Measurements from ENCODE around the gene PABPC4L. TPM values are rescaled to one million over a fixed set of nuclear protein-coding genes. Genes with fewer than 3 reads are reported as not detected.

The PABPC4L gene
- total and polyA plus RNA-seq, 2 of the 13 experiments (the other 11 are each of a cell fraction or from before 2014, with no cell fraction given): not detected

DNA sequence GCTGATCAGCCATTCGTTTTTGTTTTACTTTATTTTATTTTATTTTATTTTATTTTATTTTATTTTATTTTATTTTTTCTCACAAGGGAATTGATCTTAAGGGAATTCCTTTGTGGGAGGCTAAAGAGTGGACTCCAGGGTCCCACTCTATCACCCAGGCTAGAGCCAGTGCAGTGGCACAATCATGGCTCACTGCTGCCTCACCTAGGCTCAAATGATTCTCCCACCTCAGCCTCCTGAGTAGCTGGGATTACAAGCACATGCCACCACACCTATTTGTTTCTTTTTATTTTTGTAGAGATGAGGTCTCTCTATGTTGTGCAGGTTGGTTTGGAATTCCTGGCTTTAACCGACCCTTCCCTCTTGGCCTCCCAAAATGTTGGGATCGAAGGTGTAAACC lies 17.5 kb upstream of the PABPC4L start:
- no peaks in the 10 kb centered on the region for H3K36me3 ChIP-seq (replicated peaks in 1 of 2; ENCODE audit: control insufficient read depth in 1 of 2, insufficient read depth in 2 of 2, low read length in 2 of 2)
- H3K27me3 ChIP-seq (ENCODE audit: control insufficient read depth in 1 of 2, insufficient read depth in 2 of 2, low read length in 2 of 2): no peaks in the 10 kb centered on the region; a peak in 1 of 5 replicates
- in situ Hi-C loops (cut with HindIII; ENCODE audit: extremely low pct_ligation_motif_present, low pct_unique_long_range_greater_than_20kb) (no loop called here), intact Hi-C loops (cut with micrococcal nuclease; ENCODE audit: unreplicated experiment) (no loop called here)
- CTCF ChIA-PET (ENCODE audit: low intra/inter-chr PET ratio, low total read pairs): no interaction called here
- no peak overlapping the region for H3K4me2 ChIP-seq (ENCODE audit: low read depth, low read length)
- WGBS (ENCODE audit: low lambda C conversion rate): 0% methylated on average over 3 of the region's 3 CpGs
- no peaks in the 10 kb centered on the region for H4K20me1 ChIP-seq (ENCODE audit: insufficient read depth, low read length)
- BruUV-seq (replicated peaks): no TSS peak
- POLR2A ChIA-PET: no interaction called here
- H3K4me1 ChIP-seq (ENCODE audit: insufficient read depth, low read length): no peaks in the 10 kb centered on the region
- H3K79me2 ChIP-seq (ENCODE audit: insufficient read depth, low read length): no peaks in the 10 kb centered on the region
- H3K27ac ChIP-seq (ENCODE audit: extremely low read length, insufficient read depth, low read length): no peak overlapping the region
- H3K4me3 ChIP-seq (replicated peaks in 1 of 3; ENCODE audit: insufficient read depth in 1 of 3, low read depth in 2 of 3, low read length in 3 of 3): no peak overlapping the region
- no peak for FAIRE-seq
- no peak for ATAC-seq
- H3K9ac ChIP-seq (ENCODE audit: insufficient read depth, low read depth, low read length): no peak overlapping the region
- DNase-seq (ENCODE audit: low spot score): no peak
- no peak overlapping the region for H2AFZ ChIP-seq (ENCODE audit: low read length)
- H3K9me3 ChIP-seq (ENCODE audit: low read length): no peaks in the 10 kb centered on the region
- no peak for TF ChIP-seq ZBTB38 (CRISPR knock-in tag; IDR thresholded peaks at IDR 0.05)
- no peak for TF ChIP-seq ZNF543 (CRISPR knock-in tag; IDR thresholded peaks at IDR 0.05)
- no peak for TF ChIP-seq DZIP1 (CRISPR knock-in tag; IDR thresholded peaks at IDR 0.05)
- no peak for TF ChIP-seq ELF4 (CRISPR knock-in tag; IDR thresholded peaks at IDR 0.05; ENCODE audit: borderline replicate concordance)
- TF ChIP-seq KLF16 (CRISPR knock-in tag; IDR thresholded peaks at IDR 0.05): no peak
- TF ChIP-seq ZBTB10 (CRISPR knock-in tag; IDR thresholded peaks at IDR 0.05; ENCODE audit: borderline replicate concordance): no peak
- TF ChIP-seq, protein P1, sequence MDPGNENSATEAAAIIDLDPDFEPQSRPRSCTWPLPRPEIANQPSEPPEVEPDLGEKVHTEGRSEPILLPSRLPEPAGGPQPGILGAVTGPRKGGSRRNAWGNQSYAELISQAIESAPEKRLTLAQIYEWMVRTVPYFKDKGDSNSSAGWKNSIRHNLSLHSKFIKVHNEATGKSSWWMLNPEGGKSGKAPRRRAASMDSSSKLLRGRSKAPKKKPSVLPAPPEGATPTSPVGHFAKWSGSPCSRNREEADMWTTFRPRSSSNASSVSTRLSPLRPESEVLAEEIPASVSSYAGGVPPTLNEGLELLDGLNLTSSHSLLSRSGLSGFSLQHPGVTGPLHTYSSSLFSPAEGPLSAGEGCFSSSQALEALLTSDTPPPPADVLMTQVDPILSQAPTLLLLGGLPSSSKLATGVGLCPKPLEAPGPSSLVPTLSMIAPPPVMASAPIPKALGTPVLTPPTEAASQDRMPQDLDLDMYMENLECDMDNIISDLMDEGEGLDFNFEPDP (CRISPR knock-in tag; conservative IDR thresholded peaks at IDR 0.05): no peak
- no peak for TF ChIP-seq RAD51 (IDR thresholded peaks at IDR 0.05; ENCODE audit: borderline replicate concordance)
- no peak for TF ChIP-seq SNAPC4 (CRISPR knock-in tag; IDR thresholded peaks at IDR 0.05)
- no peak for TF ChIP-seq ZFP41 (CRISPR knock-in tag; IDR thresholded peaks at IDR 0.05; ENCODE audit: borderline replicate concordance)
- no peak for TF ChIP-seq ZNF780A (CRISPR knock-in tag; IDR thresholded peaks at IDR 0.05)
- no peak for TF ChIP-seq HNRNPLL (IDR thresholded peaks at IDR 0.05; ENCODE audit: low read depth, low read length, poor library complexity, severe bottlenecking)
- TF ChIP-seq HNRNPH1 (optimal IDR thresholded peaks at IDR 0.05; ENCODE audit: low read depth, low read length): no peak

All from HepG2 (cell line).